C4-2B (cell line): ENCODE measurements around the gene DNAH17.

Source experiments
- ZFX ChIP-seq: fragments of 450-650 bp; IDR thresholded peaks from 2 replicates; pipeline ENCODE4 v1.6.1; 2017
- TF ChIP-seq, protein P1 (sequence below): fragments of 450-650 bp; conservative IDR thresholded peaks from 2 replicates; pipeline ENCODE4 v1.5.1; 2017; ENCODE audit warnings: mild to moderate bottlenecking

GRCh38 chr17:78538033-78538776 is 39.0 kb downstream of the DNAH17 start:
- TF ChIP-seq, protein P1, sequence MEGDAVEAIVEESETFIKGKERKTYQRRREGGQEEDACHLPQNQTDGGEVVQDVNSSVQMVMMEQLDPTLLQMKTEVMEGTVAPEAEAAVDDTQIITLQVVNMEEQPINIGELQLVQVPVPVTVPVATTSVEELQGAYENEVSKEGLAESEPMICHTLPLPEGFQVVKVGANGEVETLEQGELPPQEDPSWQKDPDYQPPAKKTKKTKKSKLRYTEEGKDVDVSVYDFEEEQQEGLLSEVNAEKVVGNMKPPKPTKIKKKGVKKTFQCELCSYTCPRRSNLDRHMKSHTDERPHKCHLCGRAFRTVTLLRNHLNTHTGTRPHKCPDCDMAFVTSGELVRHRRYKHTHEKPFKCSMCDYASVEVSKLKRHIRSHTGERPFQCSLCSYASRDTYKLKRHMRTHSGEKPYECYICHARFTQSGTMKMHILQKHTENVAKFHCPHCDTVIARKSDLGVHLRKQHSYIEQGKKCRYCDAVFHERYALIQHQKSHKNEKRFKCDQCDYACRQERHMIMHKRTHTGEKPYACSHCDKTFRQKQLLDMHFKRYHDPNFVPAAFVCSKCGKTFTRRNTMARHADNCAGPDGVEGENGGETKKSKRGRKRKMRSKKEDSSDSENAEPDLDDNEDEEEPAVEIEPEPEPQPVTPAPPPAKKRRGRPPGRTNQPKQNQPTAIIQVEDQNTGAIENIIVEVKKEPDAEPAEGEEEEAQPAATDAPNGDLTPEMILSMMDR: no peak
- no peak for TF ChIP-seq ZFX
